HS-5 (cell line): ENCODE results near the gene HSPBP1.

ENCODE experiments used
- DNase-seq: peaks from one replicate; pipeline ENCODE4 v3.0.0-alpha.2; 2012; ENCODE audit warnings: low read depth

The HSPBP1 gene

GRCh38 chr19:55304980-55305379 lies 25.1 kb upstream of the HSPBP1 start:
- DNase-seq: no peak

- no peak for DNase-seq
Observed at GRCh38 chr19:55304279-55304978, 24.5 kb upstream of the HSPBP1 start.

GRCh38 chr19:55303477-55303876 lies 23.6 kb upstream of the HSPBP1 start:
- no peak for DNase-seq

DNA sequence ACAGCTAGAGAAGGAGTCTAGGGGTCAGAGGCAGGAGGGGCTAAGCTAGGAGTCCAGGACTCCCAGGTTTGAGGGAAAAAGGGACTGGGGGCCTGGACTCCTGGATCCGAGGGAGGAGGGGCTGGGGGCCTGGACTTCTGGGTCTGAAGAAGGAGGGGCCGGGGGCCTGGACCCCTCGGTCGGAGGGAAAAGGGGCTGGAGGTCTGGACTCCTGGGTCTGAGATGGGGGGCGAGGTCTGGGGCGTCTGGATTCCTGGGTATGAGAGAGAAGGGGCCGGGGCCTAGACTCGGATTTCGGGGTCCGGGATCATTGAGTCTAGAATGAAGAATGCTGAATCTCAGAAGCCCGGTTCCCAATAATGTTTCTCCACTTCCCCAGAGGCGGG lies 22.4 kb upstream of the HSPBP1 start:
- no peak for DNase-seq

GRCh38 chr19:55301459-55302317 lies 21.8 kb upstream of the HSPBP1 start:
- peak; percentile 34 for DNase-seq

- no peak for DNase-seq
Observed at GRCh38 chr19:55300886-55301458, 21.1 kb upstream of the HSPBP1 start.

- DNase-seq: no peak
Observed at GRCh38 chr19:55299991-55300390, 20.1 kb upstream of the HSPBP1 start.

GRCh38 chr19:55297267-55297666 lies 17.4 kb upstream of the HSPBP1 start:
- no peak for DNase-seq

DNA sequence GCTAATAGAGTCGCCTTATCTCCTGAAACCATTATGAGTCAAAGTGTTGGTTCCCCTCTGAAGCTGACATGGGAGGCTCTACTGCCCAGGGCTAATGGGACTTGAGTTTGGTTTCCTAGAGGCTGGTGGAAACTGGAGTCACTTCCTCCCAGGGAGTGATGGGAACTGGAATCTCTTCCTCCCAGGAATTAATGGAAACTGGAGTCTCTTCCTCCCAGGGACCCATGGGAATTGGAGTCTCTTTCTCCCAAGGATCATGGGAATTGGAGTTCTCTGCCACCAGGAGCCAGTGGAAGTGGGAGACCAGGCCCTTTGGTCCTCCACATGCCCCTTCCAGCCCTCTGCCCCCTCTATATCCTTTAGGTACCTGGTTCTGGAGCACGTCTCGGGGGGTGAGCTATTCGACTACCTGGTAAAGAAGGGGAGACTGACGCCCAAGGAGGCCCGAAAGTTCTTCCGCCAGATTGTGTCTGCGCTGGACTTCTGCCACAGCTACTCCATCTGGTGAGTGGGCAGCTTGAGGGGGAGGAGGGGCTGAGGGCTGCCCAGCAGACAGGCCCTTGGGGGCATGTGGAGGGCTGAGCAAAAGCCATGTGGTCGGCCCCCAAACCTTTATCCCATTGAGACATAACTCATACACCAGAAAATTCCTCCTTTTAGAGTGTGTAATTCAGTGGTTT lies 9.3 kb upstream of the HSPBP1 start:
- DNase-seq: no peak

- DNase-seq: no peak
Observed at GRCh38 chr19:55287361-55288079, 7.6 kb upstream of the HSPBP1 start.

DNA sequence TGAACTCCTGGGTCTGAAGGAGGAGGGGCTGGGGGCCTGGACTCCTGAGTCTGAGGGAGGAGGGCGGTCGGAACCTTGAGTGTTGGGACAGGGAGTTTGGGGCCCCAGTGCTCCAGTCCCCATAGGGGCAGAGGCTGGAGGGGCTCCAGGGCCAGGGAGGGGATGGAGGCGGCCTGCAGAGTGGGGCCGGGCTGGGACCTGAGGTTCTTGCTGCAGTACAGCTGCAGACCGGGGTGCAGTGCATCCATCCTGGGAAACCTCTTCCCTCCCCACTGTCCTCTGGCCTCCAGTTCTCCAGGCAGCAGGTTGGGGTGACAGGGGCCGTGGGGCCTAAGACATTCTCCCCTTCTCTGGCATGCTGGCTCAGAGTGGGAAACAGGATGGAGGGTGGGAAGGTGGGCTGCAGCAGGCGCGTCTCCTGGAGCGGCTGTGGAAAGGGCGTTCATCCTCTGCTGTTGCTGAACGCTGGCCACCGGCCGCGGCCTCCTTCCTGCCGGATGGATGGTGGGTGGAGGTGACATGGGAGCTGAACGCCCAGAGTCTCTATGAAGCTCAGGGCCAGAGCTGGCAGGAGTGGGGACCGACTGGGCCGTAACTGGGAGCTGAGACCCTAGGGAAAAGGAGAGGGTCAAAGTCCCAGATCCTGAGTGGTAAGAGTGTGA lies 5.5 kb upstream of the HSPBP1 start:
- no peak for DNase-seq

- no peak for DNase-seq
Observed at GRCh38 chr19:55284405-55285058, 4.6 kb upstream of the HSPBP1 start.

- DNase-seq: no peak
Observed at GRCh38 chr19:55283548-55284377, 3.9 kb upstream of the HSPBP1 start, which contains the start of gene BRSK1. Gene BRSK1, plus strand, starts transcription at chr19:55283997. Its CDS starts 446 bp downstream, at chr19:55284443.

DNA sequence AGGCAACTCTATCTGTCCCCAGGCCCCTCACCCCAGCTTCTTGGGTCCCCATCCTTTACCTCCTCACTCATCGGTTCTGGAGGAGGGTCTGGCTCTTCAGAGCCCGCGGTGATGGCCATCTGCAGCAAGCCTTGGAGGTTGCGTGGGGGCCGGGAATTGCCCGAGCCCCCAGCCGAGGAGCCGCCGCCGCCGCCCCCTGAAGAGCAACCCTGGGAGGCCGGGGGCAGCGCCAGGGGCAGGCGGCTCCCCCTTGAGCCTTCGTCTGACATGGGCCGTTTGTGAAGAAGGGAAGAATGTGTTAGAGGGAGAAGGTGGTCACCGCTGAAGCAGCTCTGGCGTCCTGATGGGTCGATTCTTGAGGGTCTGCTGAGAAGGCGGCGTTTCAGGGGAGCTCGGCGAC lies 570 bp downstream of the HSPBP1 start:
- no peak for DNase-seq

DNA sequence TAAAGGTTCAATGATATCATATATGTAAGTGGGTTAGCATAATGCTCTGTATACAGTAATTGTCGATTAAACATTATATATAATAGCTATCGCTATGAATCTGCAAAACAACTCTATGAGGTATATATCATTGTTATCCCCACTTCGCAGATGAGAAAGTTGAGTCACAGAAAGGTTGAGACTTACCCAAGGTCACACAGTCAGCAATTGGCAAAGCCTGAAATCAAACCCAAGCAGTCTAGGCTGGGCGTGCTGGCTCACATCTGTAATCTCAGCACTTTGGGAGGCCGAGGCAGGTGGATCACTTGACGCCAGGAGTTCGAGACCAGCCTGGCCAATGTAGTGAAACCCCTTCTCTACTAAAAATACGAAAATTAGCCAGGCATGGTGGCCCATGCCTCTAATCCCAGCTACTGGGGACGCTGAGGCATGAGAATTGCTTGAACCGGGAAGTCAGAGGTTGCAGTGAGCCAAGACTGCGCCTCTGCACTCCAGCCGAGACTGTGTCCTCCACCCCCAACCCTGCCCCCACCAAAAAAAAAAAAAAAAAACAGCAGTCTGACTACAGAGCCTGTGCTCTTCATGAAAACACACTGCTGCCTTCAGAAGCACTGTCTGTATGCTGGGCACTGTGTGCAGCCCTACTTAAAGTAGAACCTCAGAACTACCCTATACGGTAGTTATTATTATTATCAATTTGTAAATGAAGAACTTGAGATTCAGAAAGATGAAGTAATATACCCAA lies 1.3 kb downstream of the HSPBP1 start:
- no peak for DNase-seq

- no peak for DNase-seq
Observed at GRCh38 chr19:55277494-55277893, 2.4 kb downstream of the HSPBP1 start.

GRCh38 chr19:55276720-55277430 lies 3.0 kb downstream of the HSPBP1 start:
- no peak for DNase-seq
